OCI-LY3 (cell line): ENCODE data around the gene SLC9A4.
A peak's percentile ranks its signal among the peaks of the same experiment; 100 is the strongest.

Experiments used
- H2AFZ ChIP-seq: fragments of 200-600, 300-600 bp; shearing (Covaris generic); 2 replicates; pipeline ENCODE4 v1.6.0; 2014; ENCODE audit warnings: antibody characterized with exemption, low read depth, low read length
- H3K27ac ChIP-seq: fragments of 200-600, 300-600 bp; sonication (generic); 2 replicates; pipeline ENCODE4 v1.5.1; 2014; ENCODE audit warnings: mild to moderate bottlenecking, low read length, moderate library complexity, mixed read lengths
- H3K27me3 ChIP-seq: fragments of 200-600, 300-600 bp; sonication (generic); 2 replicates; pipeline ENCODE4 v1.6.1; 2014; ENCODE audit warnings: low read depth, low read length, mixed read lengths
- H3K36me3 ChIP-seq: fragments of 200-600, 300-600 bp; sonication (generic); replicated peaks from 2 replicates; pipeline ENCODE3; 2014; ENCODE audit warnings: low read depth, low read length, mixed read lengths
- H3K4me1 ChIP-seq: fragments of 300-600, 200-600 bp; sonication (generic); 2 replicates; pipeline ENCODE4 v1.6.1; 2014; ENCODE audit warnings: low read length, mixed read lengths
- H3K4me2 ChIP-seq: fragments of 200-600, 300-600 bp; sonication (generic); 2 replicates; pipeline ENCODE4 v1.6.1; 2014; ENCODE audit warnings: low read length, mixed read lengths
- H3K4me3 ChIP-seq: fragments of 300-600, 200-600 bp; sonication (generic); 2 replicates; pipeline ENCODE4 v1.5.1; 2014; ENCODE audit warnings: antibody characterized with exemption, mild to moderate bottlenecking, low read length, moderate library complexity
- H3K79me2 ChIP-seq: fragments of 300-600, 200-600 bp; shearing (Covaris generic); 2 replicates; pipeline ENCODE4 v1.6.1; 2014; ENCODE audit warnings: mild to moderate bottlenecking, low read length, mixed read lengths
- H3K9ac ChIP-seq: fragments of 300-600, 200-600 bp; shearing (Covaris generic); 2 replicates; pipeline ENCODE4 v1.6.0; 2014; ENCODE audit warnings: mild to moderate bottlenecking, low read length, moderate library complexity
- H3K9me3 ChIP-seq: fragments of 200-600, 300-600 bp; shearing (Covaris generic); 2 replicates; pipeline ENCODE4 v1.6.1; 2014; ENCODE audit warnings: low read length, mixed read lengths; ENCODE audit not compliant: insufficient read depth
- H4K20me1 ChIP-seq: fragments of 200-600, 300-600 bp; sonication (generic); 2 replicates; pipeline ENCODE4 v1.6.1; 2016; ENCODE audit warnings: low read length, mixed read lengths; ENCODE audit not compliant: insufficient read depth
- EZH2phosphoT487 ChIP-seq: fragments of 200-600 bp; shearing (Covaris generic); IDR thresholded peaks from 2 replicates; pipeline ENCODE4 v1.6.1; 2018; ENCODE audit warnings: antibody characterized with exemption, mixed run types, low read depth
- TF ChIP-seq, protein P1 (sequence below): fragments of 200-600, 300-600 bp; sonication (generic); IDR thresholded peaks from 2 replicates; pipeline ENCODE4 v1.5.1; 2014; ENCODE audit warnings: antibody characterized with exemption, low read length, low read depth

SLC9A4 gene

DNA sequence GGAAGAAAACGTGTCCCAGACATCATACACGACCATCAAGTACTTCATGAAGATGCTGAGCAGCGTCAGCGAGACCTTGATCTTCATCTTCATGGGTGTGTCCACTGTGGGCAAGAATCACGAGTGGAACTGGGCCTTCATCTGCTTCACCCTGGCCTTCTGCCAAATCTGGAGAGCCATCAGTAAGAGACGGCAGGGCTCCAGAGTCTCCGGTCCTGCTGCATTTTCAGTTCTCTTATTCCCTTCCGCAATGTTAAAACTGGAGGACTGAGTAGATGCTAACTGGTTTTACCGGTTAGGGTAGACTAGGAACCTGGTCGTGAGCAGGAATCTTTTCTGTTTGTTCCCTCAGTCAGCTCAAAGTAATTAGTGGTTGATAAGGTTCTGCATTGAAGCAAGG is 32.3 kb downstream of the SLC9A4 start:
- H3K4me2 ChIP-seq, result no peak overlapping the region

DNA sequence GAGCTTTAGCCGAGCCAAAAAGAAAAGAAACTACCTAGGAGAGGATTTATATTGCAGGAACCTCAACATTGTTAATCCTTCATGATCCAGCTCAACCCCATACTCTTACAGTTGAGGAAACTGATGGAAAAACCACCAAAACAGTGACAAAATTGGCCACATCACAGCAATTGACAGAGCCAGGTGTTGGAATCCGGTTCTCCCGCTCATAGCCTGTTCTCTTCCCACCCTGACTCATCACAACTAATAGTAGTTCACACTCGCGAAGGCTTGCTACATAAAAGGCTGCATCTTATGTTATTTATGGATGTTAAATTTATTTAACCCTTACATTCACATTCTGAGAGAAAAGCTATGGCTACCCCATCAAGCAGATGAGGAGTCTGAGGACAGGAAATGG is 33.7 kb downstream of the SLC9A4 start:
- TF ChIP-seq EZH2phosphoT487, result no peak
- TF ChIP-seq, protein P1, sequence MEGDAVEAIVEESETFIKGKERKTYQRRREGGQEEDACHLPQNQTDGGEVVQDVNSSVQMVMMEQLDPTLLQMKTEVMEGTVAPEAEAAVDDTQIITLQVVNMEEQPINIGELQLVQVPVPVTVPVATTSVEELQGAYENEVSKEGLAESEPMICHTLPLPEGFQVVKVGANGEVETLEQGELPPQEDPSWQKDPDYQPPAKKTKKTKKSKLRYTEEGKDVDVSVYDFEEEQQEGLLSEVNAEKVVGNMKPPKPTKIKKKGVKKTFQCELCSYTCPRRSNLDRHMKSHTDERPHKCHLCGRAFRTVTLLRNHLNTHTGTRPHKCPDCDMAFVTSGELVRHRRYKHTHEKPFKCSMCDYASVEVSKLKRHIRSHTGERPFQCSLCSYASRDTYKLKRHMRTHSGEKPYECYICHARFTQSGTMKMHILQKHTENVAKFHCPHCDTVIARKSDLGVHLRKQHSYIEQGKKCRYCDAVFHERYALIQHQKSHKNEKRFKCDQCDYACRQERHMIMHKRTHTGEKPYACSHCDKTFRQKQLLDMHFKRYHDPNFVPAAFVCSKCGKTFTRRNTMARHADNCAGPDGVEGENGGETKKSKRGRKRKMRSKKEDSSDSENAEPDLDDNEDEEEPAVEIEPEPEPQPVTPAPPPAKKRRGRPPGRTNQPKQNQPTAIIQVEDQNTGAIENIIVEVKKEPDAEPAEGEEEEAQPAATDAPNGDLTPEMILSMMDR, result no peak
- no peak overlapping the region for H2AFZ ChIP-seq

More for the DNA sequence above, 32.3 kb downstream of the SLC9A4 start:
- Histone ChIP-seq H3K4me1 (peaks cover 23% of the 10 kb centered on the region), H4K20me1 (no peaks in the 10 kb centered on the region), H3K9ac (no peak overlapping the region), H3K79me2 (no peaks in the 10 kb centered on the region), H3K4me3 (no peak overlapping the region), H3K9me3 (peaks cover 18% of the 10 kb centered on the region; the same call in 1 of the 2 replicates), H3K36me3 (peaks cover 14% of the 10 kb centered on the region), H3K27ac (no peak overlapping the region), H2AFZ (no peak overlapping the region), H3K27me3 (no peaks in the 10 kb centered on the region; the same call in 1 of the 2 replicates)
- TF ChIP-seq EZH2phosphoT487, result no peak
- TF ChIP-seq, protein P1, result no peak

DNA sequence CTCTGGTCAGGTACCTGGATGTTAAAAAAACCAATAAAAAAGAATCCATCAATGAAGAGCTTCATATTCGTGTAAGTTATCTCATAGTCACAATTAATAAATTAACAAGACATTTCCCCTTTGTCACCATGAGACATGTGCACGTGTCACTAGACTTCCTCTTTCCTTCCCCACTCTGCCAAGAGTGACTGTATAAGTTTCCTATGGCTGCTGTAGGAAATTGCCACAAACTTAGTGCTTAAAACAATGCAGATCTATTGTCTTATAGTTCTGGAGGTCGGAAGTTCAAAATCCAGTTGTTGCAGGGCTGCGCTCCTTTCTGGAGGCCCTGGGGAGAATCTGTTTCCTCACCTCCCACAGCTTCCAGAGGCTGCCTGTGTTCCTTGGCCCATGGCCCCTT is 35.8 kb downstream of the SLC9A4 start:
- TF ChIP-seq, protein P1, result no peak
- no peak for TF ChIP-seq EZH2phosphoT487
- no peak overlapping the region for H3K9ac ChIP-seq
- H4K20me1 ChIP-seq, result no peaks in the 10 kb centered on the region
- H3K79me2 ChIP-seq, result no peaks in the 10 kb centered on the region
- H3K27me3 ChIP-seq, result peaks cover 7% of the 10 kb centered on the region; the same call in 1 of the 2 replicates
- no peak overlapping the region for H3K4me3 ChIP-seq
- H3K9me3 ChIP-seq, result peaks cover 22% of the 10 kb centered on the region
- peaks cover 14% of the 10 kb centered on the region for H3K36me3 ChIP-seq
- peaks cover 24% of the 10 kb centered on the region for H3K4me1 ChIP-seq
- no peak overlapping the region for H3K4me2 ChIP-seq
- H2AFZ ChIP-seq, result no peak overlapping the region
- H3K27ac ChIP-seq, result no peak overlapping the region

More for the DNA sequence above, 33.7 kb downstream of the SLC9A4 start:
- H3K4me3 ChIP-seq, result no peak overlapping the region
- no peak overlapping the region for H3K27ac ChIP-seq
- H3K9ac ChIP-seq, result no peak overlapping the region
- peaks cover 7% of the 10 kb centered on the region; the same call in 1 of the 2 replicates for H3K27me3 ChIP-seq
- no peaks in the 10 kb centered on the region for H4K20me1 ChIP-seq
- no peaks in the 10 kb centered on the region for H3K79me2 ChIP-seq
- H3K4me1 ChIP-seq, result peaks cover 24% of the 10 kb centered on the region
- H3K9me3 ChIP-seq, result peaks cover 22% of the 10 kb centered on the region
- H3K36me3 ChIP-seq, result peaks cover 14% of the 10 kb centered on the region
- no peak overlapping the region for H3K4me2 ChIP-seq

DNA sequence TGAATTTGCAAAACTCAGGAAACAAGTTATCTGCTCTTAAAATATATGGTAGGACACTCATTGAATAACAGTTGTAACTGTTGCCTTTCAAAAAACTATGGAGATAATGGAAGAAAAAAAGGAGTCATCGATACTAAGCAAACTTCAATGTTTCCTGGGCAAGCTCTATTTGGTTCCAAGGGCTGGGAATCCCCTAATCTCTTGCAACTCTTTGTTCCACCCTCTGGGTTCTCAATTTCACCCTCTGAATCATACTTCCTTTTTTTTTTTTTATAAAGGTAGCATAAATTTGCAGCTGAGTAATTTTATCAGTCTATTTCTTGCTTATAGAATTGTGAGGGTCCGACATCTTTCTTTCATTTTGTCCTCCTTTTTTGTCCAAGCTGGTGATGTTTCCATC is 36.7 kb downstream of the SLC9A4 start:
- peaks cover 24% of the 10 kb centered on the region for H3K4me1 ChIP-seq
- peak overlapping the region; percentile 48; the same call in 1 of the 2 replicates for H3K4me3 ChIP-seq
- no peak for TF ChIP-seq EZH2phosphoT487
- TF ChIP-seq, protein P1, result no peak
- peak overlapping the region; percentile 64 for H3K4me2 ChIP-seq
- no peaks in the 10 kb centered on the region for H3K79me2 ChIP-seq
- H2AFZ ChIP-seq, result no peak overlapping the region
- H3K36me3 ChIP-seq, result peaks cover 14% of the 10 kb centered on the region
- peaks cover 7% of the 10 kb centered on the region; the same call in 1 of the 2 replicates for H3K27me3 ChIP-seq
- H3K9me3 ChIP-seq, result peaks cover 22% of the 10 kb centered on the region
- no peak overlapping the region for H3K9ac ChIP-seq
- peak overlapping the region; percentile 31; the same call in 1 of the 2 replicates for H3K27ac ChIP-seq
- H4K20me1 ChIP-seq, result no peaks in the 10 kb centered on the region
